GM23248 (cell line): ENCODE results near the gene NAV2.

Source experiments
- EZH2 ChIP-seq: fragments of 200-600 bp; sonication (generic); IDR thresholded peaks from 2 replicates; pipeline ENCODE4 v1.6.1; 2018; ENCODE audit warnings: antibody characterized with exemption, mild to moderate bottlenecking; ENCODE audit not compliant: insufficient read depth, poor library complexity, severe bottlenecking
- EZH2phosphoT487 ChIP-seq: fragments of 200-600 bp; sonication (generic); IDR thresholded peaks from 2 replicates; pipeline ENCODE4 v1.6.1; 2018; ENCODE audit warnings: antibody characterized with exemption, moderate library complexity, mild to moderate bottlenecking, low read depth; ENCODE audit not compliant: insufficient read depth

GRCh38 chr11:20081336-20081735, 368.7 kb downstream of the NAV2 start:
- TF ChIP-seq EZH2 (no peak), EZH2phosphoT487 (no peak)
